ENCODE data around the gene DPM3. TPM values are rescaled to one million over a fixed set of nuclear protein-coding genes. Genes with fewer than 3 reads are reported as not detected.

Gene DPM3
- total RNA-seq, 3 donors from 2014 or later (not counting 1 experiment from before 2014, with no cell fraction given): 26.8 to 45.7 (median 41.5) TPM

- Mint-ChIP-seq H3K4me3 (peak overlapping the region; percentile 95), H3K36me3 (no peaks in the 10 kb centered on the region), H3K4me1 (peaks cover 28 to 40% of the 10 kb centered on the region in 2 donors), H3K27ac (peak overlapping the region; percentile 95 to 99), H3K27me3 (ENCODE audit: low read depth in 2 of 2) (peaks cover 0 to 5% of the 10 kb centered on the region in 2 donors), H3K9me3 (no peaks in the 10 kb centered on the region)
- peak overlapping the region; percentile 68 for H3K4me3 ChIP-seq (ENCODE audit: low read length)
- no peaks in the 10 kb centered on the region for H3K27me3 ChIP-seq (ENCODE audit: control insufficient read depth, insufficient read depth, low read length)
- TF ChIP-seq, protein P1, sequence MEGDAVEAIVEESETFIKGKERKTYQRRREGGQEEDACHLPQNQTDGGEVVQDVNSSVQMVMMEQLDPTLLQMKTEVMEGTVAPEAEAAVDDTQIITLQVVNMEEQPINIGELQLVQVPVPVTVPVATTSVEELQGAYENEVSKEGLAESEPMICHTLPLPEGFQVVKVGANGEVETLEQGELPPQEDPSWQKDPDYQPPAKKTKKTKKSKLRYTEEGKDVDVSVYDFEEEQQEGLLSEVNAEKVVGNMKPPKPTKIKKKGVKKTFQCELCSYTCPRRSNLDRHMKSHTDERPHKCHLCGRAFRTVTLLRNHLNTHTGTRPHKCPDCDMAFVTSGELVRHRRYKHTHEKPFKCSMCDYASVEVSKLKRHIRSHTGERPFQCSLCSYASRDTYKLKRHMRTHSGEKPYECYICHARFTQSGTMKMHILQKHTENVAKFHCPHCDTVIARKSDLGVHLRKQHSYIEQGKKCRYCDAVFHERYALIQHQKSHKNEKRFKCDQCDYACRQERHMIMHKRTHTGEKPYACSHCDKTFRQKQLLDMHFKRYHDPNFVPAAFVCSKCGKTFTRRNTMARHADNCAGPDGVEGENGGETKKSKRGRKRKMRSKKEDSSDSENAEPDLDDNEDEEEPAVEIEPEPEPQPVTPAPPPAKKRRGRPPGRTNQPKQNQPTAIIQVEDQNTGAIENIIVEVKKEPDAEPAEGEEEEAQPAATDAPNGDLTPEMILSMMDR (IDR thresholded peaks at IDR 0.05): no peak
- DNase-seq (peak in 1 of 2 donors; percentile 85), ATAC-seq (no peak)
- H3K4me1 ChIP-seq (ENCODE audit: control insufficient read depth, insufficient read depth, low read length): peaks cover 33% of the 10 kb centered on the region
- intact Hi-C loops (cut with micrococcal nuclease): loop anchor here (5.0 kb wide), 2 partner anchors 53 to 418 kb away; no protein-coding TSS in a partner anchor
- peaks cover 9% of the 10 kb centered on the region for H3K36me3 ChIP-seq (ENCODE audit: control insufficient read depth, insufficient read depth, low read length)
- H3K9me3 ChIP-seq (ENCODE audit: control insufficient read depth, insufficient read depth, low read length): no peaks in the 10 kb centered on the region
- H3K27ac ChIP-seq (ENCODE audit: low read length): no peak overlapping the region
- WGBS (ENCODE audit: insufficient coverage): 13% methylated on average over 34 of the region's 35 CpGs
Measured at GRCh38 chr1:155174324-155175280, 34.3 kb upstream of the DPM3 start.

DNA sequence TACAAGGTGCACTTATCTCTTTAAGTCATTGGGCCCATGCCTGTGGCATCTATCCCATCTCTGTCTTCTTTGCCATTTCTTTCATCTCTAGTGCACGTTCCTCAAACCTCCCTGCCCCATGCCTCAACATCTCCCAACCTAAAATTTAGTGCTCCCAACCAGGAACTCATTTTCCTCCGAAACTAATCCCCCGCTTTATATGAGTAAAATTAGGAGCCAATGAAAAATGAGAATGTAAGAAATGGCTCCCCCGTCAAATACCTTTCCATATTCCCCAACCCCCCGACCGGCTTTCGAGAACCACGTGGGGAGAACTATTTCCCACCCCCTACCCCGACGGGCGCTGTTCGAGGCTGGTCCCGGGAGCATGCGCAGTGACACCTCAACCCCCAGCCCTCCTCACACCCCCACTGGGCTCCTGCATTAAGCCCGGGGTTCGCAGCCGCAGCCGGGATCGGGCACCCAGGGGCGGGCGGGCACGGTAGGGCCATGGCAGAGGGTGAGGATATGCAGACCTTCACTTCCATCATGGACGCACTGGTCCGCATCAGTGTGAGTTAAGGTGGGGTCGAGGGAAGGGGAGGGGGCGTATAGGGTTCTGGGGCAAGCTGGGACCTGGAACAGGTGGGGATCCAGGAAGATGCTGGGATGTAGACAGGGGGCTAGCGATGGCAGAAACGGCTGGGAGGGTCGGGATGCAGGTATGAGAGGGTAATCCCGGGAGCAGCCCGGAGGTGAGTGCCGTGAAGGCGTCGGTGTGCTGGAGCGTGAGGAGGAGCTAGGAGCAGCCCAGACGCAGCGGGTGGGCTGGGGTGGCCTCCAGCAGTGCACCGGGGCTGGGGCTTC, 33.4 kb upstream of the DPM3 start, which contains the start of gene TRIM46:
Gene TRIM46, plus strand, starts transcription at position 372 of the 846 bp plus-strand sequence. Its CDS starts 118 bp downstream, at position 490.
- peak within 1 kb of the TSS; percentile 95 for H3K4me3 Mint-ChIP-seq
- intact Hi-C loops (cut with micrococcal nuclease): loop anchor here (2.0 kb wide), 1 partner anchor 89 kb away; no protein-coding TSS in a partner anchor
- no peaks in the 10 kb centered on the region for H3K9me3 Mint-ChIP-seq
- under 1% methylated on average over 36 of the region's 38 CpGs for WGBS (ENCODE audit: insufficient coverage)
- TF ChIP-seq, protein P1 (IDR thresholded peaks at IDR 0.05): peak; percentile 57
- ATAC-seq (peak in 1 of 3 donors; percentile 3), DNase-seq (peak; percentile 13 to 77)
- Histone ChIP-seq H3K4me3 (ENCODE audit: low read length) (peak within 1 kb of the TSS; percentile 68), H3K27me3 (ENCODE audit: control insufficient read depth, insufficient read depth, low read length) (no peaks in the 10 kb centered on the region), H3K27ac (ENCODE audit: low read length) (peak within 1 kb of the TSS; percentile 89), H3K9me3 (ENCODE audit: control insufficient read depth, insufficient read depth, low read length) (no peaks in the 10 kb centered on the region), H3K4me1 (ENCODE audit: control insufficient read depth, insufficient read depth, low read length) (peaks cover 33% of the 10 kb centered on the region), H3K36me3 (ENCODE audit: control insufficient read depth, insufficient read depth, low read length) (peaks cover 14% of the 10 kb centered on the region)
- peak within 1 kb of the TSS; percentile 95 to 99 for H3K27ac Mint-ChIP-seq
- H3K36me3 Mint-ChIP-seq: no peaks in the 10 kb centered on the region
- peaks cover 28 to 40% of the 10 kb centered on the region in 2 donors for H3K4me1 Mint-ChIP-seq
- H3K27me3 Mint-ChIP-seq (ENCODE audit: low read depth in 2 of 2): peaks cover 0 to 5% of the 10 kb centered on the region in 2 donors

- Mint-ChIP-seq H3K4me3 (peak within 1 kb of the TSS; percentile 95), H3K4me1 (peaks cover 28 to 41% of the 10 kb centered on the region in 2 donors), H3K9me3 (no peaks in the 10 kb centered on the region), H3K27me3 (ENCODE audit: low read depth in 2 of 2) (peaks cover 0 to 5% of the 10 kb centered on the region in 2 donors), H3K27ac (peak within 1 kb of the TSS; percentile 95 to 99), H3K36me3 (no peaks in the 10 kb centered on the region)
- TF ChIP-seq, protein P1 (IDR thresholded peaks at IDR 0.05): peak; percentile 94
- intact Hi-C loops (cut with micrococcal nuclease): loop anchor here (2.0 kb wide), 1 partner anchor 88 kb away; no protein-coding TSS in a partner anchor
- Histone ChIP-seq H3K27ac (ENCODE audit: low read length) (peak within 1 kb of the TSS; percentile 89), H3K4me1 (ENCODE audit: control insufficient read depth, insufficient read depth, low read length) (peaks cover 34% of the 10 kb centered on the region), H3K9me3 (ENCODE audit: control insufficient read depth, insufficient read depth, low read length) (no peaks in the 10 kb centered on the region), H3K36me3 (ENCODE audit: control insufficient read depth, insufficient read depth, low read length) (peaks cover 14% of the 10 kb centered on the region), H3K27me3 (ENCODE audit: control insufficient read depth, insufficient read depth, low read length) (no peaks in the 10 kb centered on the region), H3K4me3 (ENCODE audit: low read length) (peak within 1 kb of the TSS; percentile 68)
- under 1% methylated on average over 57 of the region's 57 CpGs for WGBS (ENCODE audit: insufficient coverage)
- ATAC-seq (peak; percentile 82 to 93 (median 85)), DNase-seq (peak; percentile 89 to 98)
Measured at GRCh38 chr1:155172732-155173477, 32.6 kb upstream of the DPM3 start, which contains the start of gene KRTCAP2. Gene KRTCAP2 (minus strand): TSS chr1:155173304. CDS start chr1:155173224, 80 bp downstream.
